ENCODE results near the gene DNAH3.
A peak's percentile ranks its signal among the peaks of the same experiment; 100 is the strongest.

The DNAH3 gene

DNA sequence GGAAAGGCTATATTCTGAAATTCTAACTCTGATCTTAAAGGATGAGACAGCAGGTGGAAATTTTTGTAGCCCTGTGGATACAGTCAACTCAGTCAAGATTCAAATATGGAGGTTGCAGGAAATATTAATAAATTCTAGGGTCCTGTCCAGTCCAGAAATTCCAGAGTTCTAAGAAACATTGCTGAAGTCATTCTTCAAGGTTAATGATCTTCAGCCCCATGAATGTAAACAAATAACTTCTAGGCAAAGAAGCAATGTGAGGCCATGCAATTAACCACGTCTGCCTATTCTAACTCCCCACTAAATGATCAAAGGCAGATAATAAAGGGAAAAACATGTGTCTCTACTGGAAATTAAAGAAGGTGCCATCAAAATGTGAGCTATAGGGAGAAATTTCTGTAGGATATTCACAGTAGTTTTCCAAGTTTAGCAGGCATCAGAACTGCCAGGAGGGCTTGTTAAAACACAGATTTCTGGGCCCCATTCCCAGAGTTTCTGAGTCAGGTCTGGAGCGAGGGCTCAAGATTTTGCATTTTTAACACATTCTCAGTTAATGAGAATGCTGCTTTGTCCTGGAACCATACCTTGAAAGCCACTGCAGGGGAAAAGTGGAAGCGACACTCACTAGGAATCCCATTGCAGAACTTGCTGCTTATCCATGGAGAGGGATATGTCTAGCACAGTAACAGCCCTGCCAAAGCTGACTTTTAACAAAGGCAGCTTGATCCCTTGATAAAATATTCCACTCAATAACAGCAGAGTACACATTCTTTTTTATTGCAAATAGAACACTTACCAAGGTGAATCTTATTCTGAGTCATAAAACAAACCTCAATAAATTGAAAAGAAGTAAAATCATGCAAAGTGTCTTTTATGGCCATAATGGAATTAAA lies 61.8 kb downstream of the DNAH3 start:
- H3K27ac ChIP-seq: no peak overlapping the region
- POLR2A ChIA-PET (ENCODE audit: low non-redundant PET): interaction anchor here (0.6 kb wide), 1 partner anchor 282 kb away, joined by 13 read pairs; the partner anchor contains the start of genes ERI2 and REXO5
- CTCF ChIA-PET: interaction anchor here (0.8 kb wide), 1 partner anchor 1413 kb away, joined by 3 read pairs; no protein-coding TSS in a partner anchor
- DNase-seq (ENCODE audit: low spot score): no peak
- TF ChIP-seq, protein P1, sequence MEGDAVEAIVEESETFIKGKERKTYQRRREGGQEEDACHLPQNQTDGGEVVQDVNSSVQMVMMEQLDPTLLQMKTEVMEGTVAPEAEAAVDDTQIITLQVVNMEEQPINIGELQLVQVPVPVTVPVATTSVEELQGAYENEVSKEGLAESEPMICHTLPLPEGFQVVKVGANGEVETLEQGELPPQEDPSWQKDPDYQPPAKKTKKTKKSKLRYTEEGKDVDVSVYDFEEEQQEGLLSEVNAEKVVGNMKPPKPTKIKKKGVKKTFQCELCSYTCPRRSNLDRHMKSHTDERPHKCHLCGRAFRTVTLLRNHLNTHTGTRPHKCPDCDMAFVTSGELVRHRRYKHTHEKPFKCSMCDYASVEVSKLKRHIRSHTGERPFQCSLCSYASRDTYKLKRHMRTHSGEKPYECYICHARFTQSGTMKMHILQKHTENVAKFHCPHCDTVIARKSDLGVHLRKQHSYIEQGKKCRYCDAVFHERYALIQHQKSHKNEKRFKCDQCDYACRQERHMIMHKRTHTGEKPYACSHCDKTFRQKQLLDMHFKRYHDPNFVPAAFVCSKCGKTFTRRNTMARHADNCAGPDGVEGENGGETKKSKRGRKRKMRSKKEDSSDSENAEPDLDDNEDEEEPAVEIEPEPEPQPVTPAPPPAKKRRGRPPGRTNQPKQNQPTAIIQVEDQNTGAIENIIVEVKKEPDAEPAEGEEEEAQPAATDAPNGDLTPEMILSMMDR (conservative IDR thresholded peaks at IDR 0.05; ENCODE audit: low read depth): no peak

DNA sequence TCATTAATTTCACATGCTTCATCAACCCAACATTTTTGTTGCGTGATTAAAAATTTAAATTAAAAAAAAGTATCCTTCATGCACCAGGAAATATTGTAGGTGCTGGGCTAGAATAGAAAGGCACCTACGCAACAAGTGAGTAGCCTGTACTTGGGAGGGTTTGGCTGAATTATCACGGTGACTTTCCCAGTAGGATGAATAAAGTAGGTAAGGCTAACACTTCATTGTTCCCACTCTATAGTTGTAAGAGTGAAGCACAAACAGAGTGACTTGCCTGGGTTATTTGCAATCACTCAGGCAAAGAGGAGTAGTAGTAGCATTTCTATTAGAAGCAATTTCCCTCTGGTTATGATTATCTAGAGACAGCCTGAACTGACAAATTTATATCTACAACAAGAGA lies 62.5 kb downstream of the DNAH3 start:
- POLR2A ChIA-PET (ENCODE audit: low non-redundant PET): interaction anchor here (0.6 kb wide), 1 partner anchor 282 kb away, joined by 13 read pairs; the partner anchor contains the start of genes ERI2 and REXO5
- TF ChIP-seq, protein P1 (conservative IDR thresholded peaks at IDR 0.05; ENCODE audit: low read depth): no peak
- CTCF ChIA-PET: no interaction called here
- H3K27ac ChIP-seq: no peak overlapping the region
- no peak for DNase-seq (ENCODE audit: low spot score)

DNA sequence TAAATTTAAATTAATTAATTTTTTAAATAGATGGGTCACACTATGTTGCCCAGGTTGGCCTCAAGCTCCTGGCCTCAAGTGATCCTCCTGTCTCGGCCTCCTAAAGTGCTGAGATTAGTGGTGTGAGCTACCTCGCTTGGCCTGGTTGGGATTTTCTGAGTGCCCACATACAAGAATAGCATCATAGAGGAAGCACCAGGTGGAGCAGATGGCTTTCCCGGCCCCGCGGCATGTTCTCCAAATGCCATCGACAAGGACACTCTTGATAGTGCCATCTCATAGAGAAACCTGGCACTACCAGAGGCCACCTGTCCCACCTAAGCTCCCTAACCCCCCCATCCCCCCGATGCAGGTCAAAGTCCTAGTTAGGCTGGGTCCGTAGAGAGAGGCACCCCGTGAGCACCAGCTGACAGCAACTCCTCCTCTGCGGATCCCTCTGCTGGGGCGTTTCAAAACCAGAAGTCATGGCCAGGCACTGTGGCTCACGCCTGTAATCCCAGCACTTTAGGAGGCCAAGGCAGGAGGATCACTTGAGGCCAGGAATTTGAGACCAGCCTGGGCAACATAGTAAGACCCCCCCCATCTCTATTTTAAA lies 65.9 kb downstream of the DNAH3 start:
- ChIA-PET POLR2A (ENCODE audit: low non-redundant PET) (no interaction called here), CTCF (interaction anchor here (0.5 to 0.7 kb wide), 2 partner anchors 9 to 232 kb away, joined by 3 read pairs; no protein-coding TSS in a partner anchor)
- DNase-seq (ENCODE audit: low spot score): no peak
- TF ChIP-seq, protein P1 (conservative IDR thresholded peaks at IDR 0.05; ENCODE audit: low read depth): no peak
- H3K27ac ChIP-seq: no peak overlapping the region

DNA sequence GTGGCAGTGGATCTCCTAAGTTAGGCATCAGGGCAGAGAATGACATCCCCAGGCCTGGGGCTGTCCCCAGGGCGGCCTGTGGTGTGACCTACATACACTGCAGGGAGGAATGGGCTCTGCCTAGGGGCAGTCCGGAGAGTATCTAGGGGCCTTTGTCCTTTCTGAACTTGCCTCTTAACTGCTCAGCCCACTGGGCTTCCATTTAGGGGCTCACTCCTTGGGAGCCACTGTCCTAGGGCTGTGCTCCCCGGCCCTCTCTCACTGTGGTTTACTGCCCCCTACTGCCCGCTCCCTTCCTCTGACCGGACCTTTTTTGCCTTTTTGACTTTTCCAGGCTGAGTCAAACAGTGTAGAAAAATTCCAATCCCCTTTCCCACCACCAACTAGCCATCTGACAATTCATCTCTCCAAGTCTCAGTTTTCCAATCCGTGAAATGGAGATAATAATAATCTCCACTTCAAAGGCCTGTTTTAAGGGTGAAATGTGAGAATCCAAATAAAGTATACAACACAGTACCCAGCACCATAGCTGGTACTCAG lies 66.8 kb downstream of the DNAH3 start:
- TF ChIP-seq, protein P1 (conservative IDR thresholded peaks at IDR 0.05; ENCODE audit: low read depth): peak; percentile 34
- POLR2A ChIA-PET (ENCODE audit: low non-redundant PET): no interaction called here
- H3K27ac ChIP-seq: peak overlapping the region; percentile 25; the same call in 1 of the 2 replicates
- peak; percentile 26 for DNase-seq (ENCODE audit: low spot score)
- CTCF ChIA-PET: interaction anchor here (0.7 kb wide), 1 partner anchor 231 kb away, joined by 3 read pairs; no protein-coding TSS in a partner anchor

DNA sequence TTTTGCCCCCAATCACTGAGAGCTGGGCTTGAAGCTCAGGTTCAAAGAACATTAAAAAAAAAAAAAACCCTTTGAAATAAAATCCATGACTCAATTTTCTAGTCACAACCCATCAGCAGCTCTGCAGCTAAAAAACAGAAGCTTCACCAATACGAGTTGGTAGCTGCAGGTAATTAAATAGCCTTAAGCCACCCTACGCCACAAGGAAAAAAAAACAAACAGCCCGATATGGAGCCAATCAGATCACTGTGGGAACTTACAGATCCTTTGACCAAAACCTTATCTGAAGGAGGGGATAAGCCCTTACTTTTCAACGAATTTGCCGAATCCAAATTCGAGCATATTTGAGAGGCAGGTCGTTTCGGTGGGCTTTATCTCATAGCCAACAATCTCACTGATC lies 69.3 kb downstream of the DNAH3 start:
- ChIA-PET CTCF (no interaction called here), POLR2A (ENCODE audit: low non-redundant PET) (interaction anchor here (0.9 kb wide), 1 partner anchor 180 kb away, joined by 3 read pairs; no protein-coding TSS in a partner anchor)
- no peak overlapping the region for H3K27ac ChIP-seq
- TF ChIP-seq, protein P1 (conservative IDR thresholded peaks at IDR 0.05; ENCODE audit: low read depth): no peak
- DNase-seq (ENCODE audit: low spot score): no peak

DNA sequence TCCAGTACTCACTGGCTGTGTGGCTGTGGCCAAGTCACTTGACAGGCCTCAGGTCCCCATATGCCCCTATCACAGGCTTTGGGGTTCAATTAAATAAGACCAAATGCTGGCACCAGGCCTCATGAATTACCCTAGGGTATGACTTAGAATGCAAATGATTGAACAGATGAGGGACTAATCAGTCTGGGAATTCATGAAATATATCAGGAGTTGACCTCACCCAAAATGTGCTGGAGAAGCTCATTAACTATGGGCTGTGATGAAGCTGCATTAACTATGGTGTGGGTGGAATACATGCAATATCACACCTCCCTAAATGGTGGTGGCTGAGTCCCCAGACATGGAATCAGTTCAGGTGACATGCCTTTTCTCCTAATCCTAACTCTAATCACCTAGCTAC lies 72.1 kb downstream of the DNAH3 start:
- ChIA-PET POLR2A (ENCODE audit: low non-redundant PET) (no interaction called here), CTCF (no interaction called here)
- no peak overlapping the region for H3K27ac ChIP-seq
- no peak for DNase-seq (ENCODE audit: low spot score)
- TF ChIP-seq, protein P1 (conservative IDR thresholded peaks at IDR 0.05; ENCODE audit: low read depth): no peak
